NCI-H2029 treated with DMSO at 0.1 percent for 48 hours (cell line): Measurements from ENCODE around the gene ZNF491.
"Not testable (repeated sequence)": the region's sequence is repeated elsewhere in the genome, so short reads cannot be mapped to it uniquely, and the experiment has no call there.

Source experiments
- DNase-seq: peaks from one replicate; lab custom pipeline; 2025; lab: John Stamatoyannopoulos, UW

The ZNF491 gene

DNA sequence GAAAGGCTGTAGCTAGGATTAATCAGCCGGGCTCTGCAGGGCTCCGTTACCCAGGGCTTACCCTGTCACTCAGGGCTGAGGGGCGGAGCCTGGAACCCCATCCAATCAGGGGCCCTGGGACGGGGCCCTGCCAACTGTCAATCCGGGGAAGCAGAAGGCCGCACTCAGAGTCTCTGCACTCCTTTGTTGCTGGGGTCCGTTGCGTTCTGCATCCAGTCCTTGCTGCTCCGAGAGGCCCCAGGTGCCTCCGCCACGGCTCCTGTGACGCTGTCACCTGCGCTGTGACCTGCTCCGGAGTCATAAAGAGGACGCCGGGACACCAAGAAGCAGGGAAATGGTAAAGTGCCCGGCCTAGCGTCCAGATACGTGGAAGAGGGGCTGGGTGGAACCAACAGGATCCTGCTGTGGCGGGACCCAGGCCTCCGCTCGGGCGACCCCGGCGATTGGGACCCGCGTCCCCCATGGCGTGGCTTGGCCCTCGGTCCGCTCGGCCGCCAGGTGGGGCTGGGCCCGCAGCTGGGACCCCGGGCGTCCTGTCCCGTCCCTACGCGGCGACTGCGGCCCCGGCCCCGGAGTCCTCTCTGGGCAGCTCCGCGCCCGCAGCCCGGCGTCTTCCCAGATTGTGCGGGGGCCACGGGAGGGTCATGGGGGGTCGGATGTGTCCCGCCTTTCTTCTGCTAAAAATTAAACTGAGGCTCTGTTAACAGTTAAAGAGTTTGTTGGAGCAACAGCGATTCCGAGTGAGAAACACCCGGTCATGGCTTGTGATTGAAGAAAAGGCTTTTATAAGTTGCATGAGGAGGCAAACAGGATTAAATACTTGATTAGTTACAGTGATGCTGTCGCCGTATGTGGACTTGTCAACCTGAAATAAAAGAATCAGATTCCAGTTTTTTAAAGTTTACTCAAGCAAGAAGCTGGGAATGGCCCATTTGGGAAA, at the start of gene ZNF491:
Gene ZNF491, plus strand, starts transcription at position 133 of the 940 bp plus-strand sequence. CDS start 7,431 bp downstream, outside the sequence.
- DNase-seq, result peak; percentile 83

DNA sequence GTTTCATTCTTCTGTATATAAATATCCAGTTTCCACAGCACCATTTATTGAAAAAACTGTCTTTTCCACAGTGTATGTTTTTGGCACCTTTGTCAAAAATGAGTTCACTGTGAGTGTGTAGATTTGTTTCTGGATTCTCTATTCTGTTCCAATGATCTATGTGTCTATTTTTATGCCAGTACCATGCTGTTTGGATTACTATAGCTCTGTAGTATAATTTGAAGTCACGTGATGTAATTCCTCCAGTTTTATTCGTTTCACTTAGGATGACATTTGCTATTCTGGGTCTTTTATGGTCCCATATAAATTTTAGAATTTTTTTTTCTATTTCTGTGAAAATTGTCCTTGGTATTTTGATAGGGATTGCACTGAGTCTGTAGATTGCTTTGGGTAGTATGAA, 48.6 kb upstream of the ZNF491 start:
- no peak for DNase-seq

- DNase-seq, result no peak
These were observed 46.0 kb upstream of the ZNF491 start for GRCh38 chr19:11752244-11752736.

DNA sequence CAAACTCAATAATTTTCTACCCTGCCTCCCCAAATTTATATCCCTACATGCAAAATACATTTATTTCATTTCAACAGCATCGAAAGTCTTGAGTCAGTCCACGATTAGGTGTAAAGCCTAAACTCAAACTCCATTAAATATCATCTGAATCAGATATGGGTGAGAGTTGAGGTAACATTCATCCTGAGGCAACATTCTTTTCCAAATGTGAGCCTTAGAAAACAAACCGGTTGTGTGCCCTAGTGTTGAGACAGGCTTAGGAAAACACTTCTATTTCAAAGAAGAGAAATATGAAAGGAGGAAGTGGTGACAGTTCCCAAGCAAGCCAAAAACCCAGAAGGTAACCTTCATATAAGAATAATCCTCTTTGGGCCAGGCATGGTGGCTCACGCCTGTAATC, 43.7 kb upstream of the ZNF491 start:
- DNase-seq, result no peak

DNA sequence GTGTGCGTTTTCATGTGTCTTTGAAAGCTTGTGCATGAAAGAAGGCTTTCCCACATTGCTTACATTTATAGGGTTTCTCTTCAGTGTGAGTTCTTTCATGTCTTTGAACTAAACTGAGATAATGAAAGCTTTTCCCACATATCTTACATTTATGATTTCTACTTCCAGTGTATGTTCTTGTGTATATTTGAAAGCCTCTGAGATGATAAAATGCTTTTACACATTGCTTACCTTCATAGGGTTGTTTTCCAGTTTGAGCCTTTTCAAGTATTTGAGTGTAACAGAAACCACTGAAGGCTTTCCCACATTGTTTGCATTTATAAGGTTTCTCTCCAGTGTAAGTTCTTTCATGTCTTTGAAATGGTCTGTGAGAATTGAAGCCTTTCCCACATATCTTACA, 41.4 kb upstream of the ZNF491 start:
- DNase-seq, result no peak

- no peak for DNase-seq
These were observed 38.5 kb upstream of the ZNF491 start for GRCh38 chr19:11759805-11760204.

DNA sequence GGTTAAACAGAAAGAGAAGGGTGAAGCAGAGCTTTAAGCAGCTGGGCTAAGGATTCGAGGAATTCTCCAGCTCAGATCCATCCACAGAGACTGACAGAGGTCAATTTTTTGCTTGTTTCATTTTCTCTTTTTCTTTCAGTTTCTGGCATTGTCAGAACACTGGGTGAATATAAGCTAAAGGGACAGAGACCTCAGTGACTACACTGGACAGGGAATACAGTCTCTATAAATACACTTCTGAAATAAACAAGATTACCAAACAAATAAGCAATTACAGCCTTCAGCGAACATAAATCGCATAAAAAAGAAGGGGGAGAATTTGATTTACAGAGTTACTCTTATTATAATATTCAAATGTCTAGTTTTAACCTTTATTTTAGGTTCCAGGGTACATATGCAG, 35.2 kb upstream of the ZNF491 start:
- DNase-seq, result no peak

- DNase-seq, result no peak
These were observed 34.7 kb upstream of the ZNF491 start for GRCh38 chr19:11763611-11764010.

DNA sequence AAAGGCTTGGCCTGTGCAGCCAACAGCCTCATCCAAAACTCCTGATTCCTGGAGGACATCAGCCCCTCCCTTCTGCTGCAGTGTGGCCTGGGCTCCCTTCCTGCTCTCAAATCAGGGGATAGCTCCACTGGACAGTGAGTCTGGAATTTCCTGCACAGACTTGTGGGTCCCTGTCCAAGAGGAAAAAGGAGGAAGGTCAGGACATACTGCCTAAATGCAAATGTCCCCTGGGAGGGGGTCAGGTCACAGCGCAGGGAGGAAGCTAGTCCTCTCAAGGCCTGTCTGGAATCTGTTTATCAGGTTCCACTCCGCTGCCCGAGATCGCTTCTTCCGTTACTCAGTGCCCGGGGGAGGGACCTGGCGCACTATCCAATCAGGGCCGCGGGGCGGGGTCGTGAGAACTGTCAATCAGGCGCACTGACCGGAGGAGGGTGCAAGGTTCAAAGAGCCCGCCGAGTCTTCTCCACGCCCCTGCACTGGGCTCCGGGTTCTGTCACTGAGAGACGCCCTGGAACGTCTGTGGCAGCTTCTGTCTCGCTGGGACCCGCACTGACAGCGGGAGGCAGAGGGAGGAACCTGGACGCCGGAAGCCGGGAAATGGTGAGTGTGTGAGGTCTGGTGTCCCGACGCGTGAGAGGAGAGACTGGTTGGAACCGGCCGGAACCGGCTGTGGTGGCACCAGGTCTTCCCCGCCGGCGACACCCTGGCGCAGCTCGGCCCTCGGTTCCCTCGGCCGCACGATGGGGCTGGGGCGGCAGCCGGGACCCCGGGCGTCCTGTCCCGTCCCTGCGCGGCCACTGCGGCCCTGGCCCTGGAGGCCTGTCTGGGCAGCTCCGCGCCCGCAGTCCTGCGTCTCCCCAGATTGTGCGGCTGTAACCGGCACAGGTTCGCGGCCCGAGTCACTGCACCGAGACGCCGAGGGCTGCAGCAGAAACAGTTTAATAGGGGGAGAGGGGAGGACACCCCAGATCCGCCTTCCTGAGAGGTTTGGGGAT, 31.4 kb upstream of the ZNF491 start, which contains the start of gene ZNF441:
Gene ZNF441, plus strand, starts transcription at position 404 of the 995 bp plus-strand sequence. Its CDS starts 194 bp downstream, at position 598.
- peak; percentile 91 for DNase-seq

DNA sequence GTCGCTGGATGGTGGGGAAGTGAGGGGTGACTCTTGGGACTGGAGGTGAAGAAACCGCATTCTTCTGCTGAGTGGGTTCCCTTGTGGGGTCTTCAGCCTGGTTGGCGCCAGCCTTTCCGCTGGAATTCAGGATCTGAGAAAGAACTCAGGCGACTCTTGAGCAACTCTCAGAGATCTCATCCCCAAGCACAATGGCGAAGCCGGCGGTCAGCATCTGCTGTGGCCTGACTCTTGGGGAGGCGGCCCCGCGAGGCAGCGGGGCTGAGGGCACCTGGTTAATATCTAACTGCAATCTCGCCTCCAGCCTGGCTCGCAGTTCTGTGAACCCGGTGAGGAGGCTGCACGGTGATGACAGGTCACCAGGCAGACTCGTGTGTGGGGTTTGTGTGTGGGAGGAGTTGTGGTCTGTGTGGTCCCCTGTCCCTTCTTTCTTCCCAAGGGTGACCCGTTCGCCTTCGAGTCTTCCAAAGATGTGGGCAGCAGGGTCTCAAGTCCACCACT, 30.6 kb upstream of the ZNF491 start:
- DNase-seq, result no peak

- no peak for DNase-seq
These were observed 28.3 kb upstream of the ZNF491 start for GRCh38 chr19:11769995-11770394.

GRCh38 chr19:11771520-11771919, 26.8 kb upstream of the ZNF491 start:
- DNase-seq, result not testable (repeated sequence)

- not testable (repeated sequence) for DNase-seq
These were observed 21.7 kb upstream of the ZNF491 start for GRCh38 chr19:11776669-11777068.

DNA sequence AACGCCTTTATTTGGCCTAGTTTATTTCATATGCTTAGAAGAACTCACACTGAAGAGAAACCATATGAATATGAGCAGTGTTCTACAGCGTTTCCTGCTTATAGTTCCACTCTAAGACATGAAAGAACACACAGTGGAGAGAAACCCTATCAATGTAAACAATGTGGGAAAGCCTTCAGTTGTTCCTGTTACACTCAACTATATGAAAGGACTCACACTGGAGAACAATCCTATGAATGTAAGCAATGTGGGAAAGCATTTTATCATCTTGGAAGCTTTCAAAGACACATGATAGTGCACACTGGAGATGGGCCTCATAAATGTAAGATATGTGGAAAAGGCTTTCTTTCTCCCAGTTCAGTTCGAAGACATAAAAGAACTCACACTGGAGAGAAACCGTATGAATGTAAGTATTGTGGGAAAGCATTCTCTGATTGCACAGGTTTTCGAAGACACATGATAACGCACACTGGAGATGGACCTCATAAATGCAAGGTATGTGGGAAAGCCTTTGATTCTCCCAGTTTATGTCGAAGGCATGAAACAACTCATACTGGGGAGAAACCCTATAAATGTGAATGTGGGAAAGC, 17.8 kb upstream of the ZNF491 start:
- no peak for DNase-seq

- no peak for DNase-seq
These were observed 16.8 kb upstream of the ZNF491 start for GRCh38 chr19:11781295-11782057.

- DNase-seq, result no peak
These were observed 14.6 kb upstream of the ZNF491 start for GRCh38 chr19:11783767-11784166.

DNA sequence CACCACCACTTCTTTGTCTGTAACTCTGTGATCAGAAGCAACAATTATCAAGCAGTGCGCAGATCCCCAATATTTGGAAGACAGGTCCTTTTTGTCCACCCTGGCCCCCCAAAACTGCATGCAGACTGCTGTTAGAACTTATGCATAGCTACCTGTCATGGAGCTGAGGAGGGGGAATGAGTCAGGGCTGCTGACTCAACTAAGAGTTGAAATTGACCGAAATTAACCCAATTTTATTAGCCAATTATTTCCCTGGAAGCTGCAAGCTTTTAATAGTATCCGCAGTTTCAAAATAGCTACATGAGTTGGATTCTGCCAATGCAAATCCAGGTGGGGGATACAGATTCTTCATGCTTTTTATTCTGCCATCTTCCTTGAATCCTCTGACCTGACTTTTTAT, 14.0 kb upstream of the ZNF491 start:
- no peak for DNase-seq

DNA sequence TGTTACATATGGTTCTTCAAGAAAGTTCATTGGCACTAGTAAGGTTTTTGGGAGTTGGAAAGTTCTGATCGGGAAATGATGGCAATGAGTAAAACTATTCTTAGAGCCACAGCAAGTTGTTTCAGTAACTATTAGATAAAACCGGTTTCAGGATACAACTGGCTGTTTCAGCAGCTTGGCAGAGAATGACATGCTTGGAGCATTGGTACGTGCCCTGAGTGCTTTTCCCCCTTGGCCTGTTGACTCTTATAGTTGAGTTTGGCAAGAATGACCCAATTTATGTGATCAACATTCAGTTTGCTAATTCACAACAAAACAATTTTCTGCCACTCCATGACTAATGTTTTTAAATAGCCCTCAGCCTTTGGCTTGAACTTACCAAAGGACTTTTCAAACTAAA, 10.8 kb upstream of the ZNF491 start:
- no peak for DNase-seq

- no peak for DNase-seq
These were observed 5.4 kb upstream of the ZNF491 start for GRCh38 chr19:11792942-11793341.

- peak; percentile 94 for DNase-seq
These were observed 832 bp upstream of the ZNF491 start for GRCh38 chr19:11797491-11797890.
